T-helper 1 cell treated with Interleukin-12 subunit alpha and Interleukin-12 subunit beta and Interleukin-4 antibody, amounts not matched to agents 30 ng/mL and 1 ng/mL, for 36 hours (primary cell): Measurements from ENCODE around the gene LAYN. TPM values are rescaled to one million over a fixed set of nuclear protein-coding genes. Genes with fewer than 3 reads are reported as not detected.

Experiments
- intact Hi-C: fragments of 100-400 bp; cut with micrococcal nuclease; formaldehyde crosslinking; loops from one replicate; pipeline ENCODE4 v1.15.1; 2024
- total RNA-seq: library from RNA; stranded (reverse); gene quantifications from 2 replicates; pipeline ENCODE4 v1.2.3, GENCODE V29; 2022

The LAYN gene, protein sequence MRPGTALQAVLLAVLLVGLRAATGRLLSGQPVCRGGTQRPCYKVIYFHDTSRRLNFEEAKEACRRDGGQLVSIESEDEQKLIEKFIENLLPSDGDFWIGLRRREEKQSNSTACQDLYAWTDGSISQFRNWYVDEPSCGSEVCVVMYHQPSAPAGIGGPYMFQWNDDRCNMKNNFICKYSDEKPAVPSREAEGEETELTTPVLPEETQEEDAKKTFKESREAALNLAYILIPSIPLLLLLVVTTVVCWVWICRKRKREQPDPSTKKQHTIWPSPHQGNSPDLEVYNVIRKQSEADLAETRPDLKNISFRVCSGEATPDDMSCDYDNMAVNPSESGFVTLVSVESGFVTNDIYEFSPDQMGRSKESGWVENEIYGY
- 4.1 and 4.8 TPM in 2 replicates for total RNA-seq

DNA sequence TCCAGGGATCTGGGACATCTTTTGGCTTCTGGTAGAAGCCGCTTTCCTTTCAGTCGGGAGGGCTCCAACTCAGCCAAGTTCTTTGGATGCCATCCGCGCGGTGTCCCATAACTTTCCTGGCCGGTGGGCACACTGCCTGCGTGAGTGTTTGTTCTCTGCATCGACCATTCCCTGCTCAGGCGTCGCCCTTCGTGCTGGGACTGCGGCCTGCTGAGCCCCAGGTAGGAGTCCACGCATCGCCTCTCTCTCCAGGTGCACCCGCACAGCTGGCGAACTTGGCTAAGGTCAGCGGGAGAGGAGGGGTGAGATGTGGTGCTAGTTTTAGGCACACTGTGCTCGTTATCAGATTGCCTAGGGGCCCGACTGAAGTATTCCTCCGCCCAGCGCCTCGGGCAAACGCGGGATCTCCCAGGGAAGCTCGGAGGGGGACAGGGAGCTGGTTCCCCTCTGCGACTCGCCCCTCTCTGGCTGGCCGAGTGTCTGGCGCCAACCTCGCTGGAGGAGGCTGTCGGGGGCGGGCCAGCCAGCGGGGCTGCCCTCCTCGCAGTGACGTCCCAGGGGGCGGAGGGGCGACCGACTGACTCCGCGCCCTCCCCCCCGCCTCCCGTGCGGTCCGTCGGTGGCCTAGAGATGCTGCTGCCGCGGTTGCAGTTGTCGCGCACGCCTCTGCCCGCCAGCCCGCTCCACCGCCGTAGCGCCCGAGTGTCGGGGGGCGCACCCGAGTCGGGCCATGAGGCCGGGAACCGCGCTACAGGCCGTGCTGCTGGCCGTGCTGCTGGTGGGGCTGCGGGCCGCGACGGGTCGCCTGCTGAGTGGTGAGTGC, at the start of gene LAYN:
Gene LAYN, plus strand, starts transcription at position 607 of the 823 bp plus-strand sequence. Its CDS starts 124 bp downstream, at position 731.
- intact Hi-C loops: no loop called here

DNA sequence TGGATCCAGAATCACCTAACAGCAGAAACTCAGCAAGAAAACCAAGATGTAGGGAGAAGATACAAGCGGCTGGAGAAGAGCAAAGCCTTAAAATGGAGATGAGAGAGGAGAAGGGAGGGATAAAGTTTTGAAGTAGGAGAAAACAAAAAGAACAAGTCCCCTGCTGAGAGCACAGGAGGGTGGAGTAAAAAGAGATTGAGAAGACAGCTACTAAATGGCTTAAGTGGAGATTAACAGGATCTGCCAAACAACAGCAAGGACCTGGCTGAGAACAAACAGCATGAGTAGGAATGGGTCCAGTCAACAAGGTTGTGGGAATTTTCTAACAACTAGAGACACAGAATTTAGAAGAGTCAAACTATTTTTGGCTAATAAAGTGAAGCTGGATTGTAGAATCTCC, 46.5 kb upstream of the LAYN start:
- intact Hi-C loops: no loop called here

DNA sequence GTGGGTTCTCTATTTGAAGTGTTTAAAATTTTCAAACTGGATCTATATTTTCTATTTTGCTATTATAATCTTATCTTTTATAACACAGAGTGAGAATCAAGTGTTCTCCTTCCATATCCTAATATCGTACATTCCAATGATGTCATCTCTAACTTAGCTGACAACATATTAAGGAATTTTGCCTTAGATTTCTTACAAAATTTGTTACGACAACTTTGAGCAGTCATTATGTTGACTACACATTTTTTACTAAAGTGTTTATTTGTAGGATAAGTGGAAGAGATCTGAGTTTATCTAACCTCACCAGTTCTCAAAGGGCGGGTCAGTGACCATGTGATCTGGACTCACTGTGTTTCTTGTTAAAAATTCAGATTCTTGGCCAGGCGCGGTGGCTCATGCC, 41.0 kb upstream of the LAYN start:
- intact Hi-C loops: no loop called here

DNA sequence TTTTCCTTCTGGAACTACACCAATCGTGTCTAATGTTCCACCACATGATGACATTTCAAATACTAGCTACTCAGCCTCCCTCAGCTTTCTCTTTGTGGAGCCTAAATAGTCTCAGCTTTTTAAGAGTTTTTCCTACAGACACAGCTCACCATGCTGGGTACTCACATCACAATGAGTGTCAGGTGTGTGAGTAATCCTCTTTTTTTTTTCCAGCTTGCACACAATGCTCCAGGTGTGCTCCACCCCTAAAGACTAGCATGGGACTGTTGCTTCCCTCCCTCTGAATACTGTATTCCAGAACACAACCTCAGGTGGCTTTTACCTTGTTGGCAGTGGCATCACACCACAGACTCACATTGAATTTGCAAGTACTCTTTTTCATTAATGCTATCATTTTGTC, 40.0 kb upstream of the LAYN start:
- intact Hi-C loops: no loop called here

DNA sequence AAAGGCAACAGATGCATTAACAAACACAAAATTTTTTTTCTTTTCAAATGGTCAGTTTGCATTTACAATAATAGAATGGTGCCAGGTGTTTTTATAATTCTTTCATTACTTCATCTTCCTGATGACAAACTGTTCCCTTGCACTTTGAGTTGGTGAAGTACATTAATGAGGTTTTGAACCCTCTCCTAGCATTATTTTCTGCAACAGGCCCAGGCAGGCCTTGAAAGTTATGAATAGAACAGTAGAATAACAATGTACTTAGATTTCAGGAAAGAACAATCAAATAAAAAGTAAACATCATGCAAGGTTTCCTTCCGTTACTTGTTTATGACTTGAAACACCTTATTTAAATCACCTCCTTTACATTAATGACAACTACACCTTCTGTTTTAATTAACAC, 37.9 kb upstream of the LAYN start:
- intact Hi-C loops: no loop called here

DNA sequence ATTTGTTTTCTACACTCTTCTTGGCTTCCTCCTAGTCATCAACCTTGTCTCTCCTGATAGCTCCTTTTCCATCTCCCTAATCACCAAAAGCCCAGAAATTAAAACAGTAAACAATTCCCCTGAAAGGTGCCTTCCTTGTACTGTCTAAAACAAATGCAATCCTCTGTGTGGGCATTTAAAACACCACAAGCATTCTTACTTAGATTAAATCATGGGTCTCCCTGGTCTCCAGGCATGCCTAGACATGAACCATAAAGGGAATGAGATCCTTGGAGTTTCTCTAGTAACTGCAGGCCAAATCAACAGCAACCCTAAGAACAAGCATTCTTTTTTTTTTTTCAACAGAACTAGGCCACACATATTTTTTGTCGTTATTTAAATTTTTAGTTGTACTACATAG, 30.2 kb upstream of the LAYN start:
- intact Hi-C loops: no loop called here

DNA sequence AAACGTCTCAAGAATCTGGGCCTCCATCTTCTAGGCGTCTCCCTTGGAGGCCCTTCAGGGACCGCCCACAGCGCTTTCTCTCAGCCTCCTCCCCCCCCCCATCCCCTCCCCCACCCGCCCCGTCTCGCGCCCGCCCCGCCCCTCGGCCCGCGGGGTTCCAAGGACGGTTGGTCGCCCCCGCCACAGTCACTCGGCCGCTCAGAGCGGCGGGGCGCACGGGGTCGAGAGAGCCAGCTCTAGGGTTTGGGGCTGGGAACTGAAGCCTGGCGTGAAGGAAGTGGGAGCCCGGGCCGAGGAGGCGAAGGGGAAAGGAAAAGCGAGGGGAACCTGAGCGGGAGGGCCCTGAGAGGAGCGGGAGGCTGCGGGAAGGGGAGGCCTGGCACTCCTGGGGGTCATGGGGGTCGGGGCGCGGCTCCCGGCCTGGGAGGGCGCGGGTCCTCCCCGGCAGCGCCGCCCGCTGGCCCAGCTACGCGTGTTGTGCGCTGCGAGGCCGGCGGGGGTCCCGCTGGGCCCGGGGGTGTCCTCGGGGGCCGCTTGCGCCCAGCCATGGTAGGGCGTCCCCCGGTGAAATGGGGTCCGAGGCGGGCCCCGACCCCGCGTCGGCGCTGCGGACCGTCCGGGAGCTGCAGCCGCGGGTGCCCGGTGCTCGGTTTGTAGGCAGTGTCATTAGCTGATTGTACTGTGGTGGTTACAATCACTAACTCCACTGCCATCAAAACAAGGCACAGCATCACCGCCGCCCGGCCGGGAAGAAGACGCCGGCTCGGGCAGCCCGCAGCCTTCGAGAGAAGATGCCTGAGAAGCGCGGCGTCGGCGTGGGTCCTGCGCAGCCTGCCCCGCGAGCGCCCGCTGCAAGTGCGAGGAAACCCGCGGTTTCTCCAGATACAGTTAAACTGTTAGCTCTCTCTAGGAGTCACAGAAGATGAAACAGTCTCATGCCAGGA, 28.0 kb upstream of the LAYN start, which contains the start of gene BTG4:
Gene BTG4, minus strand, starts transcription at position 91 of the 944 bp plus-strand sequence. CDS start 13,610 bp downstream, outside the sequence.
- intact Hi-C loops: loop anchor here (1.0 to 2.0 kb wide), 2 partner anchors 18 to 27 kb away; no protein-coding TSS in a partner anchor

DNA sequence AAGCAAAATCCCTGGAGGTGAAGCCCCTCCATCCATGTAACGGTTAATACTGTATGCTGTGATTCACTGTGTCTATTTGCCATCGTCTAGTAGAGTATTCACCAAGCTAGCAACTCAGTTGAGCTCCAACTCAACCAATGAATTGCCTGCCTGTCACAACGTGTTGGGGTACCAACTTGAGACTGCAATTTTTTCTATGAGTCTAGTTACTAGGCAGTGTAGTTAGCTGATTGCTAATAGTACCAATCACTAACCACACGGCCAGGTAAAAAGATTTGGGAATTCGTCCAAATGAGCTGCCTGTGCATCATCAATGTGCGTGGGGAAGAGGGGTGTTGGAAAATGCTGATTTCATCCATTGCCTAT, 27.3 kb upstream of the LAYN start:
- intact Hi-C loops: loop anchor here (1.0 to 2.0 kb wide), 2 partner anchors 18 to 26 kb away; no protein-coding TSS in a partner anchor

DNA sequence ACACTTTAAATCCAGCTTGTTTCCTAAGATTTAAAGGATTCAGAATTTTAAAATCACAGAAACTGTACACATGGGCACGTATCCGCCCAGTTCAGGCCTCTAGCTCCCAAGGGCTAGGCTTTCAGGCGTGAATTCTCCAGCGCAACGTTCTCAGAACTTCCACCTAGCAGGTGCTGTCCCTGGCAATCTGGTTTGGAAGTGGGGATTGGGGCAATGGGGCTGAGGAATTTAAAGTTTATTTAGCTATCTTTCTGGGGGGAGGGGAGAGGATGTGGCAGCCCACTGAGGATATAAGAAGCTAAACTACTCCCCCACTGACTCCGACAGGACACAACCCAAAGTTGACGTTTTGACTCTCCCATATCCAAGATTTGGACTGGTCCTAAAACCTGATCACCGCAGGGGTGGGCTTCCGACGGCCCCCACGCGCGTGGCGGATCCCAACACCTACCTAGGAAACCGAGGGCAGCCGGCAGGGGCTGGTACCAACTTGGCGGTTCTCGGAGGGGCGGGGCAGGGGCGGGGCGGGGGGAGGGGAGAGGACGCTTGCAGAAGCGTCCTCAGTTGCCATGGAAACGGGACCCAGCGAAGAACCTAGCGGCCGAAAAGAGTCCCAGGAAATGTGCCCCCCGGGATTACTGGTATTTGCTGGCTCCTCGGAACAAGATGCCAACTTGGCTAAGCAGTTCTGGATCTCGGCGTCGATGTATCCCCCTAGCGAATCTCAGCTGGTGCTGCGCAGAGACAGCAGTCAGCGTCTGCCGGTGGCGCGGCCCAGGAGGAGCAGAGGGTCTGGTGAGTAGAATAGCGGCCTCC, 26.1 kb upstream of the LAYN start, which contains the start of gene HOATZ:
Gene HOATZ, plus strand, starts transcription at position 563 of the 816 bp plus-strand sequence. Its CDS starts 7 bp downstream, at position 570.
- intact Hi-C loops: no loop called here

DNA sequence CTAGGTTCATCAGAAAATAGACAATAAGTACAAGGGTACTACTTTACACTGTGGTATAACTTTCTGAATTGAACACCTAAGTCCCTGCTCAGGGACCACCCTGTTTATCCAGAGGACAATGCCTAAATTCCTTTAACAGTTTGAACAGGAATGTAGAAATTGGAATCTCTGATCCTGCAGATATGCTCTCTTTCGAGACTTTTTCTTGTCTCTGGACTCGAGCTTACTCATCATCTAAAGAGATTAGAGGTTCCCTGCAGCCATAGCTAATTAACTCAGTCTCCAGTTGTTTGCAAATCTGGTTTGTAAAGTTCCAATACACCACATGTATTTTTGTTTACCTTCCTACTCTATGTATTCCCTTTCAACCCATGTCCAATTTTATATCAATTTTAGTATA, 24.9 kb upstream of the LAYN start:
- intact Hi-C loops: no loop called here

DNA sequence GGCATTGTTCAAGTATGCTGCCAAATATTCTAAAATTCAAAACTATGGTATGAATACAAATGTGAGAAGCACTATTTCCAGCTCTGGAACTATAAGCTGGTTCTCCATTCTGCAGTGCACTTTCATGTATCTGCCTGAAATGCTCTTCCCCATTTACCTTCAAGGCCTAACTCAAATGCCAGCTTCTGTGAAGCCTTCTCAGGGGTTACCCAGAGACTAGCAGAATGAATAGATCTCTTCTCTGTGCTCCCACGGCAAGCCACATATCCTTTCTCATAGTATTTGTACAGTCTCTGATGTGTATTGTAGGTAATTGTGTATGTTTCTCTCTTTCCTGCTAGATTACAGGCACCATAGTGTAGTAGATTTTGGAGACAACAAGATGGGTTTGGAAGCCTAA, 21.9 kb upstream of the LAYN start:
- intact Hi-C loops: no loop called here

DNA sequence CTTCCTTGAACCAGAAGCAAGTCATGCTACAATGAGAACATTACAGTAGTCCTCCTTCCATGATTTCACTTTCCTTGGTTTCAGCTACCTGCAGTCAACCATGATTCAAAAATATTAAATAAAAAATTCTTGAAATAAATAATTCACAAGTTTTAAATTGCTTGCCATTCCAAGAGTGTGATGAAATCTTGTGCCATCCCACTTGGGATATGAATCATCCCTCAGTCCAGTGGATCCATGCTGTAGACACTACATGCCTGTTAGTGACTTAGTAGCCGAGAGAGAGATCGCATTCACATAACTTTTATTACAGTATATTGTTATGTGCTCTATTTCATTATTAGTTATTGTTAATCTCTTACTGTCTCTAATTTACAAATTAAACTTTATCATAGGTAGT, 20.0 kb upstream of the LAYN start:
- intact Hi-C loops: no loop called here

DNA sequence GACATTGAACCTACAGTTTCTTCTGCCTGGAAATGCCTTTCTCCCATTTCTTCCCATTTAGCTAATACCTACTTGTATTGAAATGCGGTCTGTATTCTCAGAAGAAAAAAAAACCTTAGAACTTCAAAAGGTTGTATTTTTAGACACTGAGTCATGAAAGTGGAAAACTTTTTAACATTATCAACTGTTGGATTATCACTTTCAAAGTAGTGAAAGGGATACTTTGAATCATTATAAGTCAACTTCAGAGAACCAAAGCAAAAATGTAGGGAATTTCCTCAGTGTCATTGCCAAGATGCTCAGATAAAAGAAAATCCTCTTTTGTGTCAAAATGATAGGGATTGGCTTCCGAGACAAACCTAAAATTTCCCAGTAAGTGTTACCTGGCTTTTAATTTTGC, 19.4 kb upstream of the LAYN start:
- intact Hi-C loops: no loop called here

DNA sequence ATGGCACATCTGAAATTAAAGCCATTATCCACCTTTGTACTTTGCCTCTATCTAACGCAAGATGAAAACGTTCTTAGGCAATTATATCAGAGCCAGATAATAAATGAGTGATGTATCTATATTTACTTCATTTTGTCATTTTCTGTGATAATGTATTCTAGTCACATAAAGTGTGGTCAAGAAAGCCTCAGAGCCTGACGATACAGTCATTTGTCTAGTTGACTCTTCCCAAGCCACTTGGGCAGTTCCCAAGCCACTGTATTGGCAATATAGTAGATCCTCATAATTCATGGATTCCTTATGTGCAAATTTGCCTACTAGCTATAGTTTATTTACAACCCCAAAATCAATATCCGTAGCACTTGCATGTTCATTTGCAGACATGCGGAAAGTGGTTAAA, 18.1 kb upstream of the LAYN start:
- intact Hi-C loops: no loop called here

DNA sequence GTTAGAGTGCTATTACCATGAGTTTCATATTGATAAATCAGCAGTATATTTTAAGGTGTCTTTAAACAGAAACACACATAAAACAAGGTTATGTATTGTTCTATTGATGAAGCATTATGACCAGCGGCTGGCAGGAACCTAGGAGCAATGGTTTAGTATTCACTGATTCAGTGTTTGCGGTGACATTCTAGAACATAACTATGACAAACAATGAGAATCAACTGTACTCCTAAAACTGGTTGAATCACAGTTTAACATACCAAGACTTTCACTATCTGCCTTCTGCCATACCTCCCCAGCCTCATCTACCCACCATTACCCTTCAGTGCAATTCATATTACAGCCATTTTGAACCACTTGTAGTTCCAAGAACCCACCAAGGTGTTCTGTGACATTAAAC, 17.2 kb upstream of the LAYN start:
- intact Hi-C loops: no loop called here

DNA sequence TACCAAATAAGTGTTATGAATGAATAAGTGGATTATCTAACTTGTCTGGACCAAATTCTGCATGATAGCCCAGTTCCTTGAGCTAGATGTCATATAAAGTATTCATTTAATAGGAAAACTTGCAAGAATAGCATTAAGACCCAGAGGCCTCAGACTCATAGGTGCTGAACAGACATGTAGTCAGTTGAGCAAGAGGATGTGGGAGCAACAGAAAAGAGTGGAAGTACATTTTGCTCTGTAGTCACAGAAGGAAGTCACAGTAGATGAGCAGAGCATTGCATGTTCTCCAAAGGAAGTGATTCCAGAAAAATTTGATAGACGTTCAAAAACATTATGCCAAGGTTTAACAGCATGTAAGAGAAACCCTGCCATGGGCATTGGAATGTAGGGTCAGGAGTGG, 16.5 kb upstream of the LAYN start:
- intact Hi-C loops: no loop called here

DNA sequence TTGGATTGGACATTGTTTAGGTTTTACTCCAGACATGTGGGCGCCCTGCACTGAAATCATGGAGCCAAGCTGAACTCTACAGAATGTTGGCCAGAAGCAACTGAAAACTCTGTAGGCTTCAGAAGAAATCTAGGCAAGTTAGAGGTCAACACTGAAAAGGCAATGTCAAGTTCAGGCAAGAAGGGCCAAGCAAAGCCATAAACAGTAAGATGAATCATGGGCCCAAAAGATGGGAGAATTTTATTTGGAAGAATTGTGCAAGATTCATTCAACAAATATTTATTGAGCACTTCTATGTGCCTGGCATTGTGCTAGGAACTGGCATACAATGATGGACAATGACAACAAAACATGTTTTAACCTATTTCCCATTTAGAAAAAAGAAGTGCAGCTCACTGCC, 15.1 kb upstream of the LAYN start:
- intact Hi-C loops: loop anchor here (5.0 kb wide), 1 partner anchor 77 kb away; the partner anchor contains the start of gene SIK2

DNA sequence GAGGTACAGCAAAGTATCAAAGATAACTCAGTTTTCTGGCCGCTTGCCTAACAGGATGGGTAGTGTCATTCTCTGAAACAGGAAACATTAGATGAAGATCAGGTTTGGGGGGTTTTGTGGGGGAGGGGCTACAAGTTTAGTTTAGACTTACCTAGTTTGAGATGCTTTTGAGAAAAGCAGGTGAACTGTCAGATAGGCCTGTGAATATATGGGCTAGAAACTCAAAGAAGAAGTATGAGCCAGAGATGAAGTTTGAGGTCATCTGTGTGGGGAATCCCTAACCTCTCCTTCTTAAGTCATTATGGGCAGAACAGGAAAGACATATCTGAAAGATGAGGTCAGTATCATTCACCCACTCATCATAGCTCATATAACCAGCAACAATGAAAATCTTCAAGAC, 14.0 kb upstream of the LAYN start:
- intact Hi-C loops: loop anchor here (5.0 kb wide), 1 partner anchor 76 kb away; the partner anchor contains the start of gene SIK2

DNA sequence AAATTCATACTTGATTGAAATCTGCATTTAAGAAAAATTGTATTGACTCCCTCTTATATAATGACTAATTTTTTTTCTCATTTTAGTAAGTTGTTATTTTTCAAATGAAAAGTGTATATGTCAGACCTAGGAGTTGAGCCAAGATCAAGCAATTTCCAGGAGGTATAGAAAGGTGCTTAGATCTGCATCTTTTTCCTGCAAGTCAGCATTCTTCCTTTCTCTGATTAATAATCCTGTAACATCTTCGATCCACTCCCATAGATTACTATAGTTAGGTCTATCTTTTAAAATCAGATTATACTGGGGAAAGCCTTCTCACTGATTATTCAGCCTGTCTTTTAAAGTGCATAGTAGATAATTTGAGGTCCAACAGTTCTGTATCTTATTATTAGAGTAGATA, 13.2 kb upstream of the LAYN start:
- intact Hi-C loops: loop anchor here (5.0 kb wide), 1 partner anchor 75 kb away; the partner anchor contains the start of gene SIK2

DNA sequence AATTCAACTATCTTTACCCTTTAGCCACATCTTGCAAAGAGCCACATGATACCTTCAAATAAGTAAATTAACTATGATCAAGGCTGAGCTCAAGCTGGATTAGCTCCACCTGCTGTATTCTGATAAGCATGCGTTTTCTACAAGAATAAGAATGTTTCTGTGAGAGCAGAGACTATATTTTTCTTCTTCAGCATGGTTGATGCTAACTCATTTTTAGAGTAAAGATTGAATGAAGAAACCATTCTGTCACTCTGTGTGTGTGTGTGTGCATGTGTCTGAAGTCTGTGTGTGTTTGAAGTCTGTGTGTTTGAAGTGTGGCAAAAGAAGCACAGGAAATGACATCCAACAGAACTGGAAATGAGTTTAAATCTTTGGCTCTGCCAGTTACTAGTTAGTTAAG, 12.0 kb upstream of the LAYN start:
- intact Hi-C loops: loop anchor here (2.0 to 5.0 kb wide), 3 partner anchors 14 to 82 kb away; partner anchors contain the start of gene SIK2
